ENCODE data around the gene CNDP1. TPM values are rescaled to one million over a fixed set of nuclear protein-coding genes. Genes with fewer than 3 reads are reported as not detected.

CNDP1 gene, protein sequence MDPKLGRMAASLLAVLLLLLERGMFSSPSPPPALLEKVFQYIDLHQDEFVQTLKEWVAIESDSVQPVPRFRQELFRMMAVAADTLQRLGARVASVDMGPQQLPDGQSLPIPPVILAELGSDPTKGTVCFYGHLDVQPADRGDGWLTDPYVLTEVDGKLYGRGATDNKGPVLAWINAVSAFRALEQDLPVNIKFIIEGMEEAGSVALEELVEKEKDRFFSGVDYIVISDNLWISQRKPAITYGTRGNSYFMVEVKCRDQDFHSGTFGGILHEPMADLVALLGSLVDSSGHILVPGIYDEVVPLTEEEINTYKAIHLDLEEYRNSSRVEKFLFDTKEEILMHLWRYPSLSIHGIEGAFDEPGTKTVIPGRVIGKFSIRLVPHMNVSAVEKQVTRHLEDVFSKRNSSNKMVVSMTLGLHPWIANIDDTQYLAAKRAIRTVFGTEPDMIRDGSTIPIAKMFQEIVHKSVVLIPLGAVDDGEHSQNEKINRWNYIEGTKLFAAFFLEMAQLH
- not detected for total RNA-seq

DNA sequence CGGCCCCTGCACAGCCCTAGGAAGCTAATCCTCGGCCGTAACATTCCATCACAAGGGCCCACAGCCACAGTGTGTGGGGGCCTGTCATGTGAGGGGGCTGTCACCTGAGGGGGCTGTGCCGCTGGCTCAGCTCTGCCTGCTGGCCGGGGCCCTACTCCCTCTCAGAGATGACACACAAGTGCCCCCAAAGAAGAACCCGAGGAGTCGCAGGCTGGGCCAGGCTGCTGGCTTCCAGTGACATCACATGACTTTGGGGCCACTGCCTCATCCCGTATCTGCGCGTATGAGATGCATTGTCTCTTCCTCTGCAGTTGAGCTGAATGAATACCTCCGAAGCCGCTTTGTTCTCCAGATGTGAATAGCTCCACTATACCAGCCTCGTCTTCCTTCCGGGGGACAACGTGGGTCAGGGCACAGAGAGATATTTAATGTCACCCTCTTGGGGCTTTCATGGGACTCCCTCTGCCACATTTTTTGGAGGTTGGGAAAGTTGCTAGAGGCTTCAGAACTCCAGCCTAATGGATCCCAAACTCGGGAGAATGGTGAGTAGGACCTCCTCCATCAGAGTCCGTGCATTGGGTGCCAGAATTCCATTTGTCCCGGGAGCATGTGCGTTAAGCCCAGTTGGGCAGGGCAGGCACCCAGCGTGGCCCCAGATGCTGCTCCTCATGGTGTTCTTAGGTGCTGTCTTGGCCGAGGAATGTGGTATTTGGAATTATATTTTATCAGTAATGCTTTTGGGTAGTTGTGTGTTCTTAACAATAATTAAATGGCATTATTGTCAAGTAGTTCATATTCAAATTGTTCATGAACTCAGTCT, at the start of gene CNDP1:
CNDP1 (plus strand) TSS at position 351 of the 820 bp plus-strand sequence; CDS start at position 519, 168 bp downstream.

DNA sequence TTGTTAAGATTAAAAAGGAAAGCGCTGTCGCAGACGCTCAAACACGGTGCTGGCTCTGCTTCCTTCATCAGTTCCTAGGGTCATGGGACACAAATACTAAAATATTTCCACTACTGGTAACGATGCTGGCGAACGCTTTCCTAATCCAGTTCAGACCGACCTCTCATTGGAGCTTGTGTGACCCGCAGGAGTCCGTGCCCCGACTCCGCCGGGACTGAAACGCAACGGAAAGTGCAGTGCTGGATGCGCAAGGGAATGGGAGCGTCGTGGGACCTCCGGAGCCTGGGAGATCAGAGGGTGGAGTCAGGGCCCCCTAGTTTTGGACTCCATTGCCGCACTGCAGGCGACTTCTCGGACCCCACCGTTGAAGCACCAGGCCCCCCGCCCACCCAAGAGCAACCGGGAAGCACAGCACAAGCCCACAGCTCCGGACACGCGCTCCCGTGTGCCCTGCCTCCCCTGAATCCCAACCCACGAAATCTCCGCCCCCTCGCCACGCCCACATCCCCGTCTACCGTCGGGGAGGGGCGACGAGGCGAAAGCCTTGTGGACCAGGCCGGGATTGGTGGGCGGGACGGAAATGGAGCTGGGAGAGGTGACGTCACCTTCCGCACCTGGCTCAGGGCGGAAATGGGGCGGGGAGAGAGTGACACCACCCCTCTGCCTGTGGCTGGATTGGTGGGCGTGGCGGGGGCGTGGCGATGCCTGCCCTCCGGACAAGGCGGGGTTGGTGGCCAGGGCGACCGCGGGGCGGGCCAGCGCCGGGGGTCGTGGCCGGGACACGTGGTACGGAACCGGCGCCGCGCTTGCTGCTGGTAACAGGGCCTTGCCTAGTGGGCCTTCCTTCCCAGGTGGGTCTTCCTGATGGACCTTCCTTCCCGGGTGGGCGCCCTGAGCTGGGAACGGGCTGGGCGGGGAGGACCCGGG, 38.5 kb upstream of the CNDP1 start, which contains the start of gene CNDP2:
CNDP2 (plus strand) TSS at position 783 of the 927 bp plus-strand sequence. CDS start 3,611 bp downstream, outside the sequence.

DNA sequence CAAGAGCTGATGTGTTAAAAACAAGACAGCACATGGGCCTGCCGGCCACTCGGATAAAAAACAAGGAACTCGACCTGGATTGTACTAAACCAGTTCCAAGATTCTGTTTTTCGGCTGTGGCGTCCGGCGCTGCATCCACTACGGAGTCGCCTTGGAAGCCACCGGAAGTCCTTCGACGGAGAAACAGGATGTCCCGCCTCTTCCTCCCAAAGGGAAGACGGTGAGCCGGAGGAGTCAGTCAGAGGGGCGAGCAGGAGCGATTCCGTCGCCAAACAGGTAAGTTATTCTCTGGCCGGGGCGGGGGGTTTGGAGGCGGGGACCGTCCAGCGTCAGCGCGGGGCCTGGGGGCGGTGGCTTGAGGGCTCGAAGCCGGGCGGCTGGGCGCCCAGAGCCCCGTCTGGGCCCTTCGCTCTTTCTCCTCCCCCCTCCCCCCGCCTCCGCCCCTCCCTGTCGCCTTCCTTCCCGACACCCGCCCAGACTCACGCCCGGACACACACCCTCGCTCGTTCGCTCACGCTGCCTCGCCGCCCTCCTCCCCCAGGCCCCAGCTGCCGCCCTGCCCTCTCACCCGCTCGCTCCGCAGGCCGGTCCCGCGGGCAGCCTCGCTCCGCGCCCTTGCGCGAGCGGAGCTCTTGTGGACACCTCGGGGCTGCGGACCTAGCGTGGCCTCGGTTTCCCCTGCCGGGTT, 63.5 kb downstream of the CNDP1 start, which contains the start of gene ZNF407:
ZNF407 (plus strand) TSS at position 209 of the 688 bp plus-strand sequence. CDS start 33,150 bp downstream, outside the sequence.

Other genes starting within 250 kb of the CNDP1 start
- 10 to 100 TPM; 25.4 to 25.9 TPM for gene CYB5A, start 242.5 kb upstream of the CNDP1 start, total RNA-seq
- gene C18orf63, start 218.7 kb upstream of the CNDP1 start, total RNA-seq = not detected
- gene DIPK1C, start 77.2 kb upstream of the CNDP1 start, total RNA-seq = not detected
- 100 to 1,000 TPM; 155 to 160 TPM for gene CNDP2, start 38.1 kb upstream of the CNDP1 start, total RNA-seq
- gene ZNF407, start 63.4 kb downstream of the CNDP1 start, total RNA-seq = 10 to 100 TPM; 16.7 to 17.8 TPM

All from activated naive CD4-positive, alpha-beta T cell treated with anti-CD3 and anti-CD28 coated beads, Interleukin-2, amount 10 ng/mL, durations not matched to agents 5 hours and 36 hours (primary cell).